Spleen (tissue), 7 donors: ENCODE measurements around the gene COTL1.

Source experiments
- POLR2A ChIP-seq, 3 donors: fragments of 450-650 bp; IDR thresholded peaks; one replicate each; pipeline ENCODE4 v1.5.1; 2017; ENCODE audit warnings: antibody characterized with exemption in 3 of 3, mild to moderate bottlenecking in 1 of 3
- POLR2AphosphoS5 ChIP-seq, 3 donors: sonication (generic); formaldehyde crosslinking; IDR thresholded peaks; one replicate each; pipeline ENCODE4 v1.5.1; 2017; ENCODE audit warnings: antibody characterized with exemption in 3 of 3
- TF ChIP-seq, protein P1 (sequence below), 11 experiments: fragments of 200-600 bp in 7 of 11; fragments of 450-650 bp in 4 of 11; sonication (generic) in 4 of 11; IDR thresholded peaks in 8 of 11; conservative IDR thresholded peaks in 3 of 11; 1 replicate in 7 of 11; 2 replicates in 4 of 11; pipeline versions ENCODE4 v1.4.0 to v1.8.0; 2016 to 2021; ENCODE audit warnings: antibody characterized with exemption in 11 of 11, inconsistent platforms in 4 of 11, mild to moderate bottlenecking in 1 of 11
- donor health status: DM: no; HTN: no; CAD: no; lungs with moderate emphysema.
- donor health status: DM: no; HTN: no; CAD: no.
- donor health status: DM: no; HTN: no; CAD: no.

DNA sequence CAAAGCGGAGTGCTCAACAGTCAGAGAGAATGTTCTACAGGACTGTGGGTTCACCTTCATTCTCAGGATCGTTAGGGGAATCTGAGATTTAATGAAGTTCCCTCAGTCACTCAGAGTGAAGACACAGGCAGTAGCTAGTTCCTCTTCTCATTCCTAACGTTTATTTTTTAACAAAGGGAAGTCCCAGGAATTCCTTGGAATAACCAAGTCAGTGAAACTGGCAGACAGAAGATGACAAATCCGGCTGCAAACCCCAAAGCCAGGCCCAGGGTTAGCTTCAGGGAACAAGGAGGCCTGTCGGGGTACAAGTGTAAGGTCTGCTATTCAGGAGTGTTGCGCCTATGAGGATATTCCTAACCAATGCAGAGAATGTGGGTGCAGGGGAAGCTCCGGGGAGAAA lies 42.0 kb downstream of the COTL1 start:
- TF ChIP-seq, protein P1, sequence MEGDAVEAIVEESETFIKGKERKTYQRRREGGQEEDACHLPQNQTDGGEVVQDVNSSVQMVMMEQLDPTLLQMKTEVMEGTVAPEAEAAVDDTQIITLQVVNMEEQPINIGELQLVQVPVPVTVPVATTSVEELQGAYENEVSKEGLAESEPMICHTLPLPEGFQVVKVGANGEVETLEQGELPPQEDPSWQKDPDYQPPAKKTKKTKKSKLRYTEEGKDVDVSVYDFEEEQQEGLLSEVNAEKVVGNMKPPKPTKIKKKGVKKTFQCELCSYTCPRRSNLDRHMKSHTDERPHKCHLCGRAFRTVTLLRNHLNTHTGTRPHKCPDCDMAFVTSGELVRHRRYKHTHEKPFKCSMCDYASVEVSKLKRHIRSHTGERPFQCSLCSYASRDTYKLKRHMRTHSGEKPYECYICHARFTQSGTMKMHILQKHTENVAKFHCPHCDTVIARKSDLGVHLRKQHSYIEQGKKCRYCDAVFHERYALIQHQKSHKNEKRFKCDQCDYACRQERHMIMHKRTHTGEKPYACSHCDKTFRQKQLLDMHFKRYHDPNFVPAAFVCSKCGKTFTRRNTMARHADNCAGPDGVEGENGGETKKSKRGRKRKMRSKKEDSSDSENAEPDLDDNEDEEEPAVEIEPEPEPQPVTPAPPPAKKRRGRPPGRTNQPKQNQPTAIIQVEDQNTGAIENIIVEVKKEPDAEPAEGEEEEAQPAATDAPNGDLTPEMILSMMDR (IDR thresholded peaks at IDR 0.05 in 8 of 11, conservative IDR thresholded peaks at IDR 0.05 in 3 of 11) = no peak
- no peak for TF ChIP-seq POLR2A (IDR thresholded peaks at IDR 0.05)
- no peak for TF ChIP-seq POLR2AphosphoS5 (IDR thresholded peaks at IDR 0.05)
